K562 (cell line): Measurements from ENCODE around the gene SLC26A11. TPM values are rescaled to one million over a fixed set of nuclear protein-coding genes. Genes with fewer than 3 reads are reported as not detected.

Source experiments
- CREM ChIP-seq: IDR thresholded peaks from 2 replicates; pipeline ENCODE4 v1.6.1; 2014; ENCODE audit warnings: antibody characterized with exemption, low read depth
- E2F6 ChIP-seq, 2 experiments: IDR thresholded peaks; 2 replicates each; pipeline ENCODE4 v1.6.1; 2011; ENCODE audit warnings: borderline replicate concordance in 1 of 2, control low read depth in 1 of 2, low read depth in 1 of 2, low read length in 1 of 2, mild to moderate bottlenecking in 1 of 2, mixed read lengths in 1 of 2, moderate library complexity in 1 of 2; ENCODE audit not compliant: insufficient read depth in 1 of 2, insufficient read length in 1 of 2, poor library complexity in 1 of 2, severe bottlenecking in 1 of 2; ENCODE audit errors: extremely low read depth in 1 of 2
- ELK1 ChIP-seq: sonication (generic); formaldehyde crosslinking; IDR thresholded peaks from 2 replicates; pipeline ENCODE4 v1.8.1; 2022; ENCODE audit warnings: missing genetic modification reagents
- ESRRB ChIP-seq: fragments of 250-450 bp; sonication (Bioruptor Pico); IDR thresholded peaks from 2 replicates; pipeline ENCODE4 v1.5.0; 2020; ENCODE audit warnings: mild to moderate bottlenecking, moderate library complexity, borderline replicate concordance
- ETV6 ChIP-seq, 3 experiments: fragments of 150-350 bp in 1 of 3; sonication (generic) in 1 of 3; formaldehyde crosslinking in 1 of 3; IDR thresholded peaks; 2 replicates each; pipeline versions ENCODE4 v1.6.1 to v1.8.0; 2014 to 2022; ENCODE audit warnings: borderline replicate concordance in 2 of 3, low read depth in 2 of 3, antibody characterized with exemption in 1 of 3, low read length in 1 of 3, mild to moderate bottlenecking in 1 of 3, missing genetic modification reagents in 1 of 3
- GTF2E2 ChIP-seq: fragments of 200-800 bp; sonication (Bioruptor generic); IDR thresholded peaks from 2 replicates; pipeline ENCODE4 v1.6.1; 2016; ENCODE audit warnings: missing genetic modification characterization, missing compliant biosample characterization
- HDGF ChIP-seq: fragments of 450-650 bp; IDR thresholded peaks from 2 replicates; pipeline ENCODE4 v1.6.1; 2016
- KAT8 ChIP-seq: fragments of 450-650 bp; IDR thresholded peaks from 2 replicates; pipeline ENCODE4 v1.6.1; 2016; ENCODE audit warnings: low read depth, mild to moderate bottlenecking
- MITF ChIP-seq: IDR thresholded peaks from 2 replicates; pipeline ENCODE4 v1.6.1; 2014; ENCODE audit warnings: antibody characterized with exemption
- MLLT1 ChIP-seq, 2 experiments: fragments of 450-650 bp; IDR thresholded peaks; 2 replicates each; pipeline ENCODE4 v1.6.1; 2016
- MTA3 ChIP-seq: fragments of 450-650 bp; formaldehyde crosslinking; IDR thresholded peaks from 2 replicates; pipeline ENCODE4 v1.6.1; 2017; ENCODE audit warnings: mild to moderate bottlenecking, borderline replicate concordance
- NCOA6 ChIP-seq: fragments of 450-650 bp; IDR thresholded peaks from 2 replicates; pipeline ENCODE4 v1.6.1; 2017; ENCODE audit warnings: mild to moderate bottlenecking
- NR4A1 ChIP-seq, 2 experiments: fragments of 250-450 bp in 1 of 2; fragments of 450-650 bp in 1 of 2; sonication (Bioruptor Pico) in 1 of 2; IDR thresholded peaks; 2 replicates each; pipeline versions ENCODE4 v1.4.0 to v1.6.1; 2016 to 2020; ENCODE audit warnings: mild to moderate bottlenecking in 2 of 2, missing compliant biosample characterization in 1 of 2, missing genetic modification characterization in 1 of 2, moderate library complexity in 1 of 2
- POU5F1 ChIP-seq: fragments of 150-350 bp; IDR thresholded peaks from 2 replicates; pipeline ENCODE4 v1.6.1; 2014; ENCODE audit warnings: borderline replicate concordance, low read length, low read depth, mild to moderate bottlenecking; ENCODE audit not compliant: partially characterized antibody
- RB1 ChIP-seq: fragments of 450-650 bp; IDR thresholded peaks from 2 replicates; pipeline ENCODE4 v1.6.1; 2017; ENCODE audit warnings: low read depth, mild to moderate bottlenecking
- RBFOX2 ChIP-seq: fragments of 200-400 bp; formaldehyde crosslinking; IDR thresholded peaks from 2 replicates; pipeline ENCODE4 v1.6.1; 2017; ENCODE audit warnings: low read depth, mild to moderate bottlenecking, low read length, moderate library complexity
- TEAD4 ChIP-seq, 2 experiments: sonication (generic) in 1 of 2; formaldehyde crosslinking in 1 of 2; IDR thresholded peaks; 2 replicates each; pipeline versions ENCODE4 v1.6.1 to v1.8.0; 2012 to 2022; ENCODE audit warnings: borderline replicate concordance in 1 of 2, inconsistent platforms in 1 of 2, low read length in 1 of 2, mild to moderate bottlenecking in 1 of 2, missing genetic modification reagents in 1 of 2
- polyA plus RNA-seq, 8 experiments: library from polyadenylated mRNA; depleted of rRNA in 4 of 8; stranded (reverse) in 5 of 8; unstranded in 3 of 8; fragments of >200 nt; fragmentation: Nextera tagmentation in 2 of 8; fragmentation: Illumina TruSeq in 1 of 8; extraction: Ambion mirVana in 2 of 8; extraction: Trizol in 1 of 8; gene quantifications; 2 replicates each; pipeline versions ENCODE4 v1.2.1 to v1.2.3, GENCODE V29; 2011 to 2014; ENCODE audit warnings: inconsistent platforms in 1 of 8, missing spikeins in 1 of 8
- total RNA-seq, 7 experiments: library from RNA; depleted of rRNA in 6 of 7; stranded (reverse); fragments of >200 nt in 6 of 7; fragmentation: Illumina TruSeq in 2 of 7; extraction: Trizol in 2 of 7; gene quantifications; 2 replicates each; pipeline versions ENCODE4 v1.2.1 to v1.2.3, GENCODE V29; 2011 to 2021; ENCODE audit warnings: low replicate concordance in 1 of 7

SLC26A11 gene
- total and polyA plus RNA-seq, 9 of the 15 experiments (the other 6 are each of a cell fraction or from before 2014, with no cell fraction given), result 0.06 to 3.1 (median 1.2) TPM; not detected in 1

- TF ChIP-seq E2F6 (IDR thresholded peaks at IDR 0.05; ENCODE audit: borderline replicate concordance in 1 of 2, extremely low read depth in 1 of 2, insufficient read depth in 1 of 2, insufficient read length in 1 of 2, low read depth in 1 of 2, low read length in 1 of 2, poor library complexity in 1 of 2, severe bottlenecking in 1 of 2) (no peak), NR4A1 (CRISPR knock-in tag; IDR thresholded peaks at IDR 0.05) (no peak), NR4A1 (tag; IDR thresholded peaks at IDR 0.05) (0 out of 2 replicates have a peak, but pooled peaks have one; percentile 21), TEAD4 (IDR thresholded peaks at IDR 0.05; ENCODE audit: low read length) (no peak), TEAD4 (CRISPR knock-in tag; IDR thresholded peaks at IDR 0.05; ENCODE audit: borderline replicate concordance) (no peak), MLLT1 (IDR thresholded peaks at IDR 0.05) (peak; percentile 34 to 75; a peak in 2 of 4 replicates), CREM (no peak), GTF2E2 (no peak), NCOA6 (no peak), POU5F1 (no peak), ETV6 (IDR thresholded peaks at IDR 0.05; ENCODE audit: borderline replicate concordance in 1 of 2, low read depth in 2 of 2, low read length in 1 of 2) (no peak), ETV6 (CRISPR knock-in tag; IDR thresholded peaks at IDR 0.05; ENCODE audit: borderline replicate concordance) (no peak), RB1 (no peak), ELK1 (CRISPR knock-in tag) (no peak), MITF (no peak), KAT8 (no peak), RBFOX2 (0 out of 2 replicates have a peak, but pooled peaks have one; percentile 22), ESRRB (CRISPR knock-in tag) (no peak), HDGF (no peak), MTA3 (no peak)
Observed at GRCh38 chr17:80253631-80254395, 33.6 kb downstream of the SLC26A11 start (continued).
